ENCODE results near the gene GPR37L1.
"Not testable (repeated sequence)": the region's sequence is repeated elsewhere in the genome, so short reads cannot be mapped to it uniquely, and the experiment has no call there.

GPR37L1 gene

GRCh38 chr1:202156590-202156989, 33.9 kb downstream of the GPR37L1 start:
- no peak for DNase-seq (ENCODE audit: low read depth)

- no peak for DNase-seq (ENCODE audit: low read depth)
Observed at GRCh38 chr1:202157945-202158344, 35.2 kb downstream of the GPR37L1 start.

DNA sequence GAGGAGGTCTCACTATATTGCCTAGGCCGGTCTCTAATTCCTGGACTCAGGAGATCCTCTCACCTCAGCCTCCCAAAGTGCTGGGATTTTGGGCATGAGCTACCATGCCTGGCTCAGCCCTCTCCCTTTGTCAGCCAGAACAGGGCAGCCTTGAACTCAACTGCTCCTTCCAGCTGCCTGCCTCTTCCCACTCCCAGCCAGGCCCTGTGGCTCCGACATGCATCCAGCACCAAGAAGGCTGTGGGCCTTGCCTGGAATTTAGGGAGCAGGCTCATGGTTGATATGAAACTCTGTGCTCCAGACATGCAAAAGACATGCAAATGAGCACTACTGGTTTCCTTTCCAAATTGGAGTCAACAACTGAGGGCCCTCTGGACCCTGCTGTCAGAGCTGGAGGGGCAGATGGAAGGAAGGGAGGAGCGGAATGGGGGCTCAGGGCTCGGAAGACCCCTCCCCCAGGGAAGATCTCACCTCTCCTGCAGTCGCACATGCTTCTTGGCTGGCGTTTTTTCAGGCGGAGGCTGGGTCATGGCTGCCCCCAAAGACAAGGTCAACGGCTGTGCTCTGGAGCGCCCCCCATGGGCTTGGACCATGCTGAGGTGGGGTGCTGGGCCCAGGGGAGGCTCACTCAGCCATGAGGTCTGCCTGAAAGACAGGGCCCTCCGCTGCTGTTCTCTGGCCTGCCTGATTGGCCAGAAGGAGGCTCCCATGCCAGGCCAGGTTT, 36.3 kb downstream of the GPR37L1 start:
- DNase-seq (ENCODE audit: low read depth), result no peak

- DNase-seq (ENCODE audit: low read depth), result no peak
Observed at GRCh38 chr1:202159534-202160371, 37.0 kb downstream of the GPR37L1 start.

DNA sequence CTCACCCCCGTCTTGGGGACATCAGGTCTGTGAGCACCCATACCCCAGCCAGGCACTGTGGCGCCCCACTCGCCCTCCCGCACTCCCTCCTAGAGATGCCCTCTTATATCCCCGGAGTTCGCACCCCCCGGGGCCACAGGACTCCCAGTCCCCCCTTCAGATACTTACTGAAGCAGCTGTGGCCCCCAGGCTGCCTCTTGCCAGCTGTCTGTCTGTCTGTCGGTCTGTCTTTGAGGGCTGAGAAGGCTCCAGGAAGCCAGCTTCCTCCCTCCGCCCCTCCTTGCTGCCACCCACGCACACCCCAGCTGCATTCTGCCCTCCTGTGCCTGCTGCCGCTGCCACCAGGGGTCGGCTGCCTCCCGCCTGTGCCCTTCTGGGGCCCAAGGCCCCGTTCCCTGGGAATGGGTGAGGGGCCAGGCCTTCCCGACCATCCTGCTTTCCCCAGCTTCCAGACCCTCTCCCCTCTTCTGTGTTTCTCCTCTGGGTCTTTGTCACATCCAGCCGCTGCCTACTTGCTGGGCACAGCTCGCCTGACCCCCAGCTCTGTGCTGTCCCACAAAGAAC, 37.7 kb downstream of the GPR37L1 start, which contains the start of gene PTPN7:
TSS of gene PTPN7 (minus strand) at position 226 of the 564 bp plus-strand sequence. CDS start 1,200 bp downstream, outside the sequence.
- DNase-seq (ENCODE audit: low read depth), result peak; percentile 88

GRCh38 chr1:202161151-202162046, 38.7 kb downstream of the GPR37L1 start:
- DNase-seq (ENCODE audit: low read depth), result no peak

DNA sequence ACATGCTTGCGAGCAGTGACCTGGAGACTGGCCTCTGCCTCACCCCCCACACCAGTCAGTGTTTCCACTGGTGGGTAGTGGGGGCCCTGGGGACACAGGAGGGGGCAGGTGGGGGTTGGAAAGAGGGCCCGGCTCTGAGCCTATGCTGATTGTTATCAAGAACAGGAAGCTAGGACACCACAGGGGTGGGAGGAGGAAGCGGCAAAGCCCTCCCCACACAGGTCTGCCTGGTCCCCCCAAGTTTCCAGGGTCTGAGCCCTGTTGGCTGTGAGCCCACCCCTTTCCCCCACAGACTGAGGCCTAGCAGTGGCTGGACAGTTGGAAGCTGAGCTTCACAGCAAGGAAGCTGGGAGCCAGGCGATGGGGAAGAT, 39.3 kb downstream of the GPR37L1 start:
- peak; percentile 99 for DNase-seq (ENCODE audit: low read depth)

DNA sequence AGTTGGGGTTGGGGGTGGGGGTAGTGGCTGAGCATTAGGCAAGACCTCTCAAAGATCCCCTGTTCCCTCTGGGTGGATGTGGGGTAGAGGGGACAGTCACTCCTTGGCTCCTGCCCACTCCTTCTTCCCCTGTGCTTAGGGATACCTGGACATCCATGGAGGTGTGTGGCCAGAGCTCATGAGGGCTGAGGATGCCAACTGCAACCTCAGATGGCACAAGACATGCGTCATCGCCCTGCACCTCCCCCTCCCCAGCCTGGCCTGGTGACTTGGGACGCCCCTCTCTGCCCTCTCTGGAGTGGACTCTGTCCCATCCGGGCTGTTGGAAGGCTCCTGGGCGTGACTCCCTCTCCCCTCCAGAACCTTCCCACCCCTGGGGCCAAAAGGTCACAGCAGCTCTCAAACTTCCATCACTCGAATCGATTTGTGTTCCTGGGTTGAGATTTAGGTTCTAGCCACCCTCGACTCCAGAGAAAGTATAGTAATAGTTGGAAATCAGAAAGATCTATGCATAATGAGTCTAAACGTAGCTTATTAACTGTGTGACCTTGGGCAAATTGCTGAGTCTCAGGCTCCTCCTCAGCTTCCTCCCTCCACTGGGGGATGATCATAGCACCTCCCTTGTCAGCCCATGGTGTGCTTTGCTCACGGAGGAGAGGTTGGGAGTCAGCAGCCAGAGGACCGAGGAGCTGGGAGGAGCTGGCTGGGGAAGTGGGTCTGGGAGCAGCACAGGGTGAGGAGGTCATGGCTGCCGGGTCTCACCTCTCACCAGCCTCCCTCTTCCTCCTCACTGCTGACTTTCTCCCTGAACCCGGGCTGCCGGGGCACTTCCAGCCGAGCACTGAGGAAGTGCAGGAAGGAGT, 39.9 kb downstream of the GPR37L1 start:
- no peak for DNase-seq (ENCODE audit: low read depth)

DNA sequence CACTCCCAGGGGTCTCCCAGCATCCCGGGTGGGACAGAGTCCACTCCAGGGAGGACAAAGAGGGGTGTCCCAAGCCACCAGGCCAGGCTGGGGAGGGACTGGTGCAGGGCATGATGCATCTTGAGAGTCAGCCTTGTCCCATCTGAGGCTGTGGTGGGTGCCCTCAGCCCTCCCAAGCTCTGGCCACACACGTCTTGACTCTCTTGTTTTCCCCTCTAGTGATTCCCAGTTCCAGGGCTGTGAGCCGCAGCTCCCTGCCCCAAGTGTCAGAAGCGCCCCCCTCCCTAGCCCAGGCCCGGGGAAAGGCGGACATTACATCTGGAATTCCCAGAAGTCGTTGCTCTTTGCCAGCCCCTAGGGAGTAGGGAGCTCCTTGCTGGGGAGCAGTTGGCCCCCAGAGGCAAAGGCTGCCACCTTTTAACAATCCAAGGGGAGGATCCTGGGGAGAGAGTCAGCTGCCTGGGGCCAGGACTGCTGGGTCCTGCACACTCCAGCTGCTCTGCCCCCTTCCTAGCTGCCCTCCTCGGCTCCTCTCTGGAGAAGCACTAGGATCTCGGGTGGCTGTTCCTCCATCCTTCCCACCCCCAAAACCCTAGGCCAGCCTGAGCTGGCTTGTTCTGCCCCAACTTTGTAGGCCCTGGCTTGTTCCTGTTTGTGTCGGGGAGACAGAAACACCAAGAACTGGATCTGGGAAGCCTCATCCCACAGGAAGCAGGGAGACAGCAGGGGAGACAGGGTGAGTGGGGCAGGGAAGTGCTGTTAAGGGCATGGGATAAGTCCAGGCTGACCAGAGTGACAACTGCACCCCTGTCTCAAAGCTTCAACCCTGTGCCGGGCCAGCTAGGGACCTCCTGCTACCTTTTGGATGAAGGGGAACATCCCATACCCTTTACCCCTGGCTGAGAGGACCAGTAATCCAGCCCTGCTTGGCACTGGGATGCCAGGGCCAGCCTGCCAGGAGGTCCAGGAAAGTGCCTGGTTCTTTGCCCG, 40.9 kb downstream of the GPR37L1 start:
- no peak for DNase-seq (ENCODE audit: low read depth)

- DNase-seq (ENCODE audit: low read depth), result peak; percentile 74
Observed at GRCh38 chr1:202164271-202165037, 41.7 kb downstream of the GPR37L1 start.

- no peak for DNase-seq (ENCODE audit: low read depth)
Observed at GRCh38 chr1:202165267-202165941, 42.7 kb downstream of the GPR37L1 start.

GRCh38 chr1:202165942-202166843, 43.5 kb downstream of the GPR37L1 start:
- DNase-seq (ENCODE audit: low read depth), result no peak

- not testable (repeated sequence) for DNase-seq (ENCODE audit: low read depth)
Observed at GRCh38 chr1:202167054-202167453, 44.3 kb downstream of the GPR37L1 start.

- DNase-seq (ENCODE audit: low read depth), result no peak
Observed at GRCh38 chr1:202167708-202168415, 45.1 kb downstream of the GPR37L1 start.

- no peak for DNase-seq (ENCODE audit: low read depth)
Observed at GRCh38 chr1:202168861-202169260, 46.1 kb downstream of the GPR37L1 start.

GRCh38 chr1:202170726-202171125, 48.0 kb downstream of the GPR37L1 start:
- DNase-seq (ENCODE audit: low read depth), result no peak

Measured in CMK (cell line).